AG09319 (cell line): Measurements from ENCODE around the gene GNE.

Source experiments
- DNase-seq: peaks from one replicate; pipeline ENCODE4 v3.0.0-alpha.2; 2010; ENCODE audit warnings: low read depth; ENCODE audit errors: extremely low read depth
- TF ChIP-seq, protein P1 (sequence below): IDR thresholded peaks from 2 replicates; pipeline ENCODE4 v1.5.1; 2011; ENCODE audit warnings: low read depth, mild to moderate bottlenecking, inconsistent platforms, low read length, moderate library complexity

Gene GNE

DNA sequence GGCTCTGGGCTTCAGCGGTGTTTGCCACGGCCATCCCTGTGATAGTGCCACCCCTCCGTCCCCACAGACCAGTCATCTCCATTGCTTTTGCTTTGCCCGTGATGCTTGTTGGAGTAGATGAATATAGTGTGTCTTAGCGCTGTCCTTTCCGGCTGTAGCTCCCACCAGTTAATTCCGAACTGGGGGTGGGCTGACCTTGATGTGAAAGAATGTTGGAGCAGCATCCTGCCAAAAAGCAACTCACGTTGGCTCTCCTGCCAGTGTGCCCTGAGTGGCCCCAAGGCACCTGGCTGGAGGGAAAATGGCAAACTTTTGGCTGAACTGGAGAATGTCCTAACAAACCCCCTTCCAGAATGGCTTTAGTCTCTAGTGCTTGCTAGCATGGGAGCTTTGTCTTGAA is 47.5 kb downstream of the GNE start:
- TF ChIP-seq, protein P1, sequence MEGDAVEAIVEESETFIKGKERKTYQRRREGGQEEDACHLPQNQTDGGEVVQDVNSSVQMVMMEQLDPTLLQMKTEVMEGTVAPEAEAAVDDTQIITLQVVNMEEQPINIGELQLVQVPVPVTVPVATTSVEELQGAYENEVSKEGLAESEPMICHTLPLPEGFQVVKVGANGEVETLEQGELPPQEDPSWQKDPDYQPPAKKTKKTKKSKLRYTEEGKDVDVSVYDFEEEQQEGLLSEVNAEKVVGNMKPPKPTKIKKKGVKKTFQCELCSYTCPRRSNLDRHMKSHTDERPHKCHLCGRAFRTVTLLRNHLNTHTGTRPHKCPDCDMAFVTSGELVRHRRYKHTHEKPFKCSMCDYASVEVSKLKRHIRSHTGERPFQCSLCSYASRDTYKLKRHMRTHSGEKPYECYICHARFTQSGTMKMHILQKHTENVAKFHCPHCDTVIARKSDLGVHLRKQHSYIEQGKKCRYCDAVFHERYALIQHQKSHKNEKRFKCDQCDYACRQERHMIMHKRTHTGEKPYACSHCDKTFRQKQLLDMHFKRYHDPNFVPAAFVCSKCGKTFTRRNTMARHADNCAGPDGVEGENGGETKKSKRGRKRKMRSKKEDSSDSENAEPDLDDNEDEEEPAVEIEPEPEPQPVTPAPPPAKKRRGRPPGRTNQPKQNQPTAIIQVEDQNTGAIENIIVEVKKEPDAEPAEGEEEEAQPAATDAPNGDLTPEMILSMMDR, result no peak
- no peak for DNase-seq

DNA sequence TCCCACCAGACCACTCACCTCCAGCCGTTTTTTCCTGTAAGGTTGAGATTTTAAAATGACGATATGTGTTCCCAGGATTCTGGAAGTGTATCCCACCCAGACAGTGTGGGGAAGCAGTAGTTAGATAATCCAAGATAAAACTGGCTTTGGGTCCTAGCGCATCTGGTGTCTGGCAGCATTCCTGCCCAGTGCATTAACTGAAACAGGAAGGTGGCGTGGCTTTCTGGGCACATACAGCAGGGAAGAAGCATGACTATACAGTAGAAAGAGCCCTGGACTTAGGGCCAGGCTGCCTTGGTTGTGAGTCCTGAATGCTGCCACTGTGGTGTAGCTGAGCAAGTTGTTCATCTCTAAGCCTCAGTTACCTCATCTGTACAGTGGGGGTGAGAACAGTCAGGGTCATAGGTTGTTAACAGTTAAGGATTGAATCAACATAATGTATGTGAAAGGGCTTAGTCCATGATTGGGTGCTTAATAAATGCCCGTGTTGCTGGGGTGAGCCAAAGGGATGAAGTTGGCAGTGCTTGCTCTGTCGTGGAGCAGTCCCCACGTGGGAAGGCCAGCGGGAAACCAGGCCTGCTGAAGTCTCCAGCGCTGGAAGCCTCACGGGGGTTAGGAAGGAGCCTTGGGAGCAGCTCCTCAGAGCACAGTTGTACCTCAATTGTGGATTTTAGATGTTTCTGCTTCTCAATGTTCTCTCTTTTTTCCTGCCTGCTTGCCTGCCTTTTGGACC is 49.6 kb downstream of the GNE start:
- TF ChIP-seq, protein P1, result no peak
- no peak for DNase-seq

DNA sequence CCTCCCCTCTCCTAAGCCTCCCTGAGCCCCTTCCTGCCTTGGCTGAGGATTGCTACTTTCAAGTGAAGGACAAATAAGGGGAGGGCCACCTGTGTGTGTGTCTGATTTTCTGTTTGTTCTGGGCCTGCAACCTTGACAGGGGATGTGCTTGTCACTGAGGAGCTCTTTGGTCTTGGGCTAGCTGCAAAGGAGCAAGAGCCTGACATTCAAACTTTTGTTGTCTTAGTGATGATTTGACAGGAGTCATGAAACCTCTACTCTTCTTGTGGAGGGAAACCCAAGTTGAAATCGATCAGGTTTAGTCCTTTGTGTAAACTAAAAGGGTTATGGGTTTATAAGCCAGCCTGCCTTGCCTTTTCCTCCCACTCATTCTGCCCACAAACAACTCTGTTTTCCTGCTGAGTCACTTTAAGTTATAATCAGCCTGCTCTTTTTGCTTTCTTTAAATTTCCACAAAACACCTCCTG is 50.7 kb downstream of the GNE start:
- TF ChIP-seq, protein P1, result no peak
- no peak for DNase-seq

DNA sequence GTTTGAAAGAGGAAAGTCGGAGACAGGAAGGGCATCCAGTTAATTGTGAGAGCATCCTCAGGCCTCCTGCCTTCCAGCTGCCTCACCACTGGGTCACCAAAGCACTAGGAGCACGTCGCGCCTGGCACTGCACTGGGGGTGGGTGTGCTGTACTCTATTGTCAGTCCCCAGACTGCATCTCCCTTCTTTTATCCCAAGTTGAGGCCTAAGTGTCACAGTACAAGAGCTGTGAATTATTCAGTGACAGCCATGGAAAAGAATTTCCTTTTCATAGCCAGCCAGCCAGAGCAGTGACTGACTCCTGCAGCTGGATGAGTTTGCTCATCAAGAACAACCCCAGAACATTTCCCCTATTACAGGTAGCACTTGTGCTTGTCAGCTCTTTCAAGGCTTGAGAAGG is 51.2 kb downstream of the GNE start:
- TF ChIP-seq, protein P1, result no peak
- DNase-seq, result no peak

DNA sequence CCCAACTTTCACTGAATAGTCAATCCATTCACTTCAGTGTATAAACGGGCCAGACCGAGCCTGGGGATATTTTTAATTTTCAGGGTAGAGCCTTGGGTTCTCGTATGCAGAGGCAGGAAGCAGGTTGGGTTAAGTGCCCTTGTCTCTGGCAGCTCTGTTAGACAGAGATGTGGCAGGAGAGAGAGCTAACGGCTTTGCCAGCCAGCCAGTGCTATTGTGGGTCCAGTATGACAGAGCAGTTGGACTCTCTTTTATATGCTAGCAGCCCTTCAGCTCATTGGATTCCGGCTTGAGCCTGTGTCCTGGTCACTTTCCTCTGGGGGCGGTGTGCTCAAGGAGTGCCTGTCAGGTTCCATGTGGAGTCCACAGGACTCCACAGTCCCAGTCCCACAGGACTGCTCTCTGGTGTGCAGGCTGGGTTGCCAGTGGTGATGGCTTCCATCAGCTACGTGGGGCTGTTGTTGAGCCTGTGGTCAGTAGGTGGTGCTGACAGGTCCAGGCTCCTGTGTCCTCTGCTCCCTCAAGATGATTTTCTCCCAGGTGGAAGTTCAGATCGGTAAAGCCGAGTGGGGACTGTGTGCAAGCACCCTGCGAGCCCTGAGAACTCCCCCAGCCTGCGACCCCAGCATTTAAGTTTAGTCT is 53.2 kb downstream of the GNE start:
- no peak for DNase-seq

DNA sequence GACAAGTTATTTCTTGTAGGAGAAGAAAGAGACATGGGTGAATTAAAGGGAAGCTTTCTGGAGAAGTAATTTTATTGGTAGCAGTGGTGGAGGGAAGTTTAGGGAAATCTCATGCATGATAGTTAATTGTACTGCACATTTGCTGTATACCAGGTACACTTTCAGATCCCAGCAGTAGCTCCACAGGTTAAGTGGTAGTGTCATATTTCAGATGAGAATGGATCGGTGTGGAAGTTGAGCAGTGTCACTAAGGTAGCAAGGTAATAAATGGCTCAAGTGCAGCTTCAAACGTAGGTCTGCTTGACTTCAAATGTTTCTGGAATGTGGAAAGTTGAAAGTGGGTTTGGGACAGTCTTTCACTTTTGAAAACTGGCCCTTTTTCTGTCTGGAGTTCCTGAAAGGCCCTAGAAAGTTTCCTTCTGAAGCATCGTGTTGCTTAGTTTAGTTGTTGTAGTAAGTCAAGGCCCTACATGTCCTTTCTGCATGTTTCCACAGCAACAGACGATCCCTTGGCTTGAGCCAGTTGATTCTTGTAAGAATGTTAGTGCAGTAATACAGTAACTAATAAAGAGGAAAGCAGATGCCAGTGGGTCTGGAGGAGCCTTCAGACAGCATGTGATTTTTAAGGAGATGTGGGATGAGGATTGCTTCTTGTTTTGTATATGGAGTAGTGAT is 63.8 kb downstream of the GNE start:
- no peak for DNase-seq
- TF ChIP-seq, protein P1, result no peak

More for the DNA sequence above, 53.2 kb downstream of the GNE start:
- TF ChIP-seq, protein P1, result no peak; the same call in 1 of the 2 replicates

DNA sequence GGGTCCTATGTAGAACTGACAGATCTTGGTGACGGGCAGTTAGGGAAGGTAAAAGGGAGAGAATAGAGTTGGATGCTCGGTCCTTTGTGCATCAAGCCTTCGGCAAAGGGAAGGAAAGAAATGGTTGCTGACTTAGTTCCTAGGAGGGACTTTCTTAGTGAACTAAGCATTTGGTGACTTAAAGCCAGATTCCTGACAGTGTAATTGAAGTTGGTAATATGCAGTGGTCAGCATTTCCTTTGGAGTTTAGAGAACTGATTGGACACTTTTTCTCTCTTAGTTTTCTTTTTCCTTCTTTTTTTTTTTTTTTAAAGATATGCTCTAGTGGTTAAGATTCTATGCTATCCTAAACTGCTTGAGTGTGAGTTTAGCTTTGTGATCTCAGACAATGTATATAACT is 65.2 kb downstream of the GNE start:
- TF ChIP-seq, protein P1, result no peak

More for the DNA sequence above, 65.2 kb downstream of the GNE start:
- no peak for DNase-seq
